A673 (cell line): Measurements from ENCODE around the gene RNF121.

Source experiments
- EZH2 ChIP-seq: fragments of 200-600 bp; sonication (generic); IDR thresholded peaks from 2 replicates; pipeline ENCODE4 v1.6.1; 2017; ENCODE audit warnings: borderline replicate concordance, low read depth, mild to moderate bottlenecking, mixed read lengths, antibody characterized with exemption, low read length; ENCODE audit not compliant: poor library complexity, severe bottlenecking
- TF ChIP-seq, protein P1 (sequence below): fragments of 300-800, 200-600 bp; sonication (generic); conservative IDR thresholded peaks from 2 replicates; pipeline ENCODE4 v1.5.1; 2017; ENCODE audit warnings: low read depth, mild to moderate bottlenecking, antibody characterized with exemption, low read length, moderate library complexity, mixed read lengths

GRCh38 chr11:72036687-72037086 is 107.8 kb downstream of the RNF121 start:
- TF ChIP-seq, protein P1, sequence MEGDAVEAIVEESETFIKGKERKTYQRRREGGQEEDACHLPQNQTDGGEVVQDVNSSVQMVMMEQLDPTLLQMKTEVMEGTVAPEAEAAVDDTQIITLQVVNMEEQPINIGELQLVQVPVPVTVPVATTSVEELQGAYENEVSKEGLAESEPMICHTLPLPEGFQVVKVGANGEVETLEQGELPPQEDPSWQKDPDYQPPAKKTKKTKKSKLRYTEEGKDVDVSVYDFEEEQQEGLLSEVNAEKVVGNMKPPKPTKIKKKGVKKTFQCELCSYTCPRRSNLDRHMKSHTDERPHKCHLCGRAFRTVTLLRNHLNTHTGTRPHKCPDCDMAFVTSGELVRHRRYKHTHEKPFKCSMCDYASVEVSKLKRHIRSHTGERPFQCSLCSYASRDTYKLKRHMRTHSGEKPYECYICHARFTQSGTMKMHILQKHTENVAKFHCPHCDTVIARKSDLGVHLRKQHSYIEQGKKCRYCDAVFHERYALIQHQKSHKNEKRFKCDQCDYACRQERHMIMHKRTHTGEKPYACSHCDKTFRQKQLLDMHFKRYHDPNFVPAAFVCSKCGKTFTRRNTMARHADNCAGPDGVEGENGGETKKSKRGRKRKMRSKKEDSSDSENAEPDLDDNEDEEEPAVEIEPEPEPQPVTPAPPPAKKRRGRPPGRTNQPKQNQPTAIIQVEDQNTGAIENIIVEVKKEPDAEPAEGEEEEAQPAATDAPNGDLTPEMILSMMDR, result no peak
- TF ChIP-seq EZH2, result no peak
